Measurements from ENCODE around the gene TACC2. TPM values are rescaled to one million over a fixed set of nuclear protein-coding genes. Genes with fewer than 3 reads are reported as not detected.

Gene TACC2
- total RNA-seq, 1 experiment from 2014 or later = 15.8 TPM

DNA sequence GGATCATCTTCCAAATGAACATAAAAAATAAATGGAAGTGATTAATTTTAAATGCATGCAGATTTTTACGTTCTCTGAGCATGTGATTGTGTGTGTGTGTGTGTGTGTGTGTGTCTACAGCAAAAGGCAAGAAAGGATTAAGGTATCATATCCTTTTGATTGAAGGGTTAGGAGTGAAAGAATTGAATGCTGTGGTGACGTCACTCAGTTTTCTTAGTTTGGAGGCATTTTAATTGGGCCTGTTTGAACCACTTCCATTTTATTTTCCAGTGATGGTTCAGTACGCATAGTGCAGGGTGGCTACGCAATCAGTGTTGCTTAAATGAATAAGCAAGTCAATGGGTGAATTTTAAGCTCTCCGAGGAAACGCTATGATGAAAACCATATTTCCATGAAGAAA is 31.3 kb downstream of the TACC2 start:
- Histone ChIP-seq H2AFZ (no peak overlapping the region), H3K4me1 (replicated peaks; ENCODE audit: insufficient read depth) (peaks cover 8% of the 10 kb centered on the region), H3F3A (ENCODE audit: insufficient read depth, low read depth) (peaks cover 12% of the 10 kb centered on the region), H3K27me3 (ENCODE audit: insufficient read depth, low read depth) (no peaks in the 10 kb centered on the region), H3K4me2 (peak overlapping the region; percentile 93), H3K4me3 (peak overlapping the region; percentile 75; the same call in 1 of the 2 replicates), H3K9me2 (ENCODE audit: insufficient read depth) (no peaks in the 10 kb centered on the region), H3K79me2 (ENCODE audit: low read depth) (no peaks in the 10 kb centered on the region), H4K20me1 (ENCODE audit: insufficient read depth) (no peaks in the 10 kb centered on the region), H3K36me3 (ENCODE audit: low read depth) (no peaks in the 10 kb centered on the region), H3K27ac (peak overlapping the region; percentile 90), H3K9me3 (ENCODE audit: insufficient read depth, low read depth) (no peaks in the 10 kb centered on the region)
- intact Hi-C loops (cut with micrococcal nuclease; ENCODE audit: unreplicated experiment) = no loop called here
- ChIA-PET POLR2A (ENCODE audit: unreplicated experiment) (interaction anchor here (0.6 kb wide), 1 partner anchor 14 kb away, joined by 3 read pairs; no protein-coding TSS in a partner anchor), CTCF (no interaction called here)
- TF ChIP-seq, protein P1, sequence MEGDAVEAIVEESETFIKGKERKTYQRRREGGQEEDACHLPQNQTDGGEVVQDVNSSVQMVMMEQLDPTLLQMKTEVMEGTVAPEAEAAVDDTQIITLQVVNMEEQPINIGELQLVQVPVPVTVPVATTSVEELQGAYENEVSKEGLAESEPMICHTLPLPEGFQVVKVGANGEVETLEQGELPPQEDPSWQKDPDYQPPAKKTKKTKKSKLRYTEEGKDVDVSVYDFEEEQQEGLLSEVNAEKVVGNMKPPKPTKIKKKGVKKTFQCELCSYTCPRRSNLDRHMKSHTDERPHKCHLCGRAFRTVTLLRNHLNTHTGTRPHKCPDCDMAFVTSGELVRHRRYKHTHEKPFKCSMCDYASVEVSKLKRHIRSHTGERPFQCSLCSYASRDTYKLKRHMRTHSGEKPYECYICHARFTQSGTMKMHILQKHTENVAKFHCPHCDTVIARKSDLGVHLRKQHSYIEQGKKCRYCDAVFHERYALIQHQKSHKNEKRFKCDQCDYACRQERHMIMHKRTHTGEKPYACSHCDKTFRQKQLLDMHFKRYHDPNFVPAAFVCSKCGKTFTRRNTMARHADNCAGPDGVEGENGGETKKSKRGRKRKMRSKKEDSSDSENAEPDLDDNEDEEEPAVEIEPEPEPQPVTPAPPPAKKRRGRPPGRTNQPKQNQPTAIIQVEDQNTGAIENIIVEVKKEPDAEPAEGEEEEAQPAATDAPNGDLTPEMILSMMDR (conservative IDR thresholded peaks at IDR 0.05) = no peak
- TF ChIP-seq EZH2 (IDR thresholded peaks at IDR 0.05; ENCODE audit: low read depth) = no peak
- no peak for DNase-seq
- BruUV-seq (replicated peaks) = no TSS peak

DNA sequence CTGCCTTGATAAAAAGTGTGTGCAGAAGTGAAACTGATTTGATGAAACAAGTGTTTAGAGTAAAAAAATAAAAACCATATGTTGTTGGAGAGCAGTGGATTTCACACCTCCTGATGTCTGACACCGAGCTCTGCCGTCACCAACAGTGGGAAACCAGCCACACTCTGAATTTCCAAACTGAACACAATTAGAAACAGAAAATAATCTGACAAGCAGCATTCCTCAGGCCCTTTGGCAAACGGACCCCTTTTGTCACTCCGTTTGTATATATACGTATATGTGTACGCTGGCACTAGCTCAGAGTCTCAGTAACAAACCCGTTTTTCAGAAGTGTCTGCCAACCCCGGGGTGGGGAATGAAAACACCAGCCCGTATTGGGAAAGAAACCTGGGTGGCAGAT is 32.4 kb downstream of the TACC2 start:
- H2AFZ ChIP-seq = no peak overlapping the region
- no peaks in the 10 kb centered on the region for H3K79me2 ChIP-seq (ENCODE audit: low read depth)
- ChIA-PET POLR2A (ENCODE audit: unreplicated experiment) (interaction anchor here (0.6 kb wide), 1 partner anchor 42 kb away, joined by 3 read pairs; no protein-coding TSS in a partner anchor), CTCF (no interaction called here)
- H3K9me3 ChIP-seq (ENCODE audit: insufficient read depth, low read depth) = no peaks in the 10 kb centered on the region
- H3F3A ChIP-seq (ENCODE audit: insufficient read depth, low read depth) = peaks cover 12% of the 10 kb centered on the region
- H3K4me1 ChIP-seq (replicated peaks; ENCODE audit: insufficient read depth) = peaks cover 8% of the 10 kb centered on the region
- no peak for DNase-seq
- BruUV-seq (replicated peaks) = no TSS peak
- TF ChIP-seq, protein P1 (conservative IDR thresholded peaks at IDR 0.05) = no peak
- no peak for TF ChIP-seq EZH2 (IDR thresholded peaks at IDR 0.05; ENCODE audit: low read depth)
- no peak overlapping the region for H3K27ac ChIP-seq
- no peak overlapping the region for H3K4me3 ChIP-seq
- H3K9me2 ChIP-seq (ENCODE audit: insufficient read depth) = no peaks in the 10 kb centered on the region
- intact Hi-C loops (cut with micrococcal nuclease; ENCODE audit: unreplicated experiment) = no loop called here
- H4K20me1 ChIP-seq (ENCODE audit: insufficient read depth) = no peaks in the 10 kb centered on the region
- no peaks in the 10 kb centered on the region for H3K27me3 ChIP-seq (ENCODE audit: insufficient read depth, low read depth)
- no peak overlapping the region for H3K4me2 ChIP-seq
- no peaks in the 10 kb centered on the region for H3K36me3 ChIP-seq (ENCODE audit: low read depth)

DNA sequence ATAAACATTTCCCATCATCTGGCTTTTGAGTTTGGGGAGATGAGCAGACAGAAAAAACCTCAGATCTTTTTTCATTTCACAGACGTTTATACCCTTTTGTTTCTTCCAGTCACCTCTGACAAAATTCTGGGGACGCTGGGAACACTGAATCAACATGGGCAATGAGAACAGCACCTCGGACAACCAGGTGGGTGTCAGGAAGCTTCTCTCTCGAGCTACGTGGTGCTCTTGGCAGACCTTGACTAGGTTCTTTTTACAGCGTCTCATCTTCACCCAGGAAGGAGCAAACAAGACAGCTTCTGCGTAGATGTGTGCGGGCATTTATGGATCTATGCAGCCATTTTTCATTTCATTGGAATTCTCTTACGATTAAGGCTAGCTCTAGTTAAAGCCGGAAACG is 32.9 kb downstream of the TACC2 start:
- DNase-seq = no peak
- H2AFZ ChIP-seq = no peak overlapping the region
- TF ChIP-seq EZH2 (IDR thresholded peaks at IDR 0.05; ENCODE audit: low read depth) = no peak
- TF ChIP-seq, protein P1 (conservative IDR thresholded peaks at IDR 0.05) = no peak
- H3K36me3 ChIP-seq (ENCODE audit: low read depth) = no peaks in the 10 kb centered on the region
- H3K4me2 ChIP-seq = no peak overlapping the region
- H3K9me3 ChIP-seq (ENCODE audit: insufficient read depth, low read depth) = no peaks in the 10 kb centered on the region
- BruUV-seq (replicated peaks) = no TSS peak
- no peaks in the 10 kb centered on the region for H3K79me2 ChIP-seq (ENCODE audit: low read depth)
- ChIA-PET CTCF (no interaction called here), POLR2A (ENCODE audit: unreplicated experiment) (no interaction called here)
- H3K27ac ChIP-seq = no peak overlapping the region
- no peaks in the 10 kb centered on the region for H4K20me1 ChIP-seq (ENCODE audit: insufficient read depth)
- intact Hi-C loops (cut with micrococcal nuclease; ENCODE audit: unreplicated experiment) = no loop called here
- peaks cover 8% of the 10 kb centered on the region for H3K4me1 ChIP-seq (replicated peaks; ENCODE audit: insufficient read depth)
- H3K9me2 ChIP-seq (ENCODE audit: insufficient read depth) = no peaks in the 10 kb centered on the region
- H3K27me3 ChIP-seq (ENCODE audit: insufficient read depth, low read depth) = no peaks in the 10 kb centered on the region
- H3F3A ChIP-seq (ENCODE audit: insufficient read depth, low read depth) = peaks cover 12% of the 10 kb centered on the region
- no peak overlapping the region for H3K4me3 ChIP-seq
